HepG2 (cell line): ENCODE results near the gene BSG. TPM values are rescaled to one million over a fixed set of nuclear protein-coding genes. Genes with fewer than 3 reads are reported as not detected.

Experiments used
- ATAC-seq: fragments of 200-7000 bp; cut with Tn5 transposase; 3 replicates; pipeline ENCODE4 v1.9.1; 2020; ENCODE audit warnings: mild to moderate bottlenecking, moderate library complexity
- BruUV-seq: library from RNA; stranded (reverse); fragments of 400-500 nt; replicated peaks from 2 replicates; lab custom pipeline; 2021; lab: Mats Ljungman, UMichigan
- CTCF ChIA-PET: fragments of 300-600 bp; formaldehyde crosslinking; extraction: SDS; loops from one replicate; lab custom pipeline; 2021; ENCODE audit warnings: low total read pairs, inconsistent platforms, low intra/inter-chr PET ratio; lab: Yijun Ruan, JAX
- POLR2A ChIA-PET: fragments of 350-600 bp; sonication (Branson Sonifier 250); formaldehyde crosslinking; loops from one replicate; lab custom pipeline; 2020; ENCODE audit warnings: antibody characterized with exemption, inconsistent platforms; lab: Yijun Ruan, JAX
- DNase-seq: peaks from one replicate; pipeline ENCODE4 v3.0.0-alpha.2; 2015; ENCODE audit warnings: low spot score
- FAIRE-seq: peaks from 3 replicates; lab custom pipeline; 2011; peaks lifted over from hg19 to GRCh38; lab: Jason Lieb, UNC
- H2AFZ ChIP-seq: one replicate; pipeline ENCODE4 v1.6.1; 2011; ENCODE audit warnings: low read length, inconsistent platforms
- H3K27ac ChIP-seq: fragments of 300-600 bp; 3 replicates; pipeline ENCODE4 v1.8.0; 2011; ENCODE audit warnings: mixed run types, mild to moderate bottlenecking, mixed read lengths, low read length, inconsistent platforms; ENCODE audit not compliant: insufficient read depth; ENCODE audit errors: extremely low read length
- H3K27me3 ChIP-seq, 2 experiments: fragments of 200-600 bp in 1 of 2; 2 replicates in 1 of 2; 3 replicates in 1 of 2; pipeline versions ENCODE4 v1.6.0 to v1.8.0; 2011; ENCODE audit warnings: low read length in 2 of 2, mild to moderate bottlenecking in 2 of 2, moderate library complexity in 2 of 2, inconsistent platforms in 1 of 2; ENCODE audit not compliant: insufficient read depth in 2 of 2, control insufficient read depth in 1 of 2
- H3K36me3 ChIP-seq, 2 experiments: fragments of 200-600 bp in 1 of 2; replicated peaks in 1 of 2; 2 replicates in 1 of 2; 3 replicates in 1 of 2; pipeline versions ENCODE4 v1.5.1 to v1.8.0; 2011; ENCODE audit warnings: low read length in 2 of 2, inconsistent platforms in 1 of 2; ENCODE audit not compliant: insufficient read depth in 2 of 2, control insufficient read depth in 1 of 2
- H3K4me1 ChIP-seq: 2 replicates; pipeline ENCODE4 v1.5.1; 2012; ENCODE audit warnings: low read length, inconsistent platforms; ENCODE audit not compliant: insufficient read depth
- H3K4me2 ChIP-seq: 2 replicates; pipeline ENCODE4 v1.6.0; 2011; ENCODE audit warnings: low read depth, low read length, inconsistent platforms
- H3K4me3 ChIP-seq, 3 experiments: fragments of 200-600 bp in 1 of 3; sonication (generic), shearing (Covaris generic) in 1 of 3; replicated peaks in 1 of 3; 2 replicates each; pipeline ENCODE4 v1.5.1; 2011 to 2016; ENCODE audit warnings: low read length in 3 of 3, inconsistent platforms in 2 of 3, low read depth in 2 of 3, mild to moderate bottlenecking in 2 of 3, control low read depth in 1 of 3, mixed read lengths in 1 of 3; ENCODE audit not compliant: insufficient read depth in 1 of 3
- H3K79me2 ChIP-seq: one replicate; pipeline ENCODE4 v1.6.1; 2011; ENCODE audit warnings: low read length, inconsistent platforms; ENCODE audit not compliant: insufficient read depth
- H3K9ac ChIP-seq: 2 replicates; pipeline ENCODE4 v1.6.0; 2011; ENCODE audit warnings: mild to moderate bottlenecking, low read depth, low read length, inconsistent platforms; ENCODE audit not compliant: insufficient read depth
- H3K9me3 ChIP-seq: 2 replicates; pipeline ENCODE4 v1.5.1; 2012; ENCODE audit warnings: mild to moderate bottlenecking, low read length
- H4K20me1 ChIP-seq: 2 replicates; pipeline ENCODE4 v1.6.0; 2011; ENCODE audit warnings: inconsistent platforms, mild to moderate bottlenecking, low read length, moderate library complexity; ENCODE audit not compliant: insufficient read depth
- AKAP8 ChIP-seq: sonication (generic); formaldehyde crosslinking; IDR thresholded peaks from 2 replicates; pipeline ENCODE4 v1.5.1; 2020; ENCODE audit warnings: mild to moderate bottlenecking, missing genetic modification reagents
- CBFB ChIP-seq: sonication (generic); formaldehyde crosslinking; IDR thresholded peaks from 2 replicates; pipeline ENCODE4 v1.4.0; 2020; ENCODE audit warnings: missing genetic modification reagents
- GATA4 ChIP-seq: sonication (generic); IDR thresholded peaks from 2 replicates; pipeline ENCODE4 v1.6.1; 2016; ENCODE audit warnings: antibody characterized with exemption, low read depth, borderline replicate concordance
- PHF21A ChIP-seq: sonication (generic); formaldehyde crosslinking; IDR thresholded peaks from 2 replicates; pipeline ENCODE4 v1.5.0; 2020; ENCODE audit warnings: mild to moderate bottlenecking, missing genetic modification reagents
- PHF8 ChIP-seq: sonication (generic); formaldehyde crosslinking; IDR thresholded peaks from 2 replicates; pipeline ENCODE4 v1.5.0; 2020; ENCODE audit warnings: missing genetic modification reagents
- SAFB2 ChIP-seq: sonication (generic); formaldehyde crosslinking; IDR thresholded peaks from 2 replicates; pipeline ENCODE4 v1.5.1; 2020; ENCODE audit warnings: missing genetic modification reagents, low read depth, mild to moderate bottlenecking, borderline replicate concordance
- SIX4 ChIP-seq: sonication (generic); formaldehyde crosslinking; IDR thresholded peaks from 2 replicates; pipeline ENCODE4 v1.4.0; 2020; ENCODE audit warnings: missing genetic modification reagents
- ZNF446 ChIP-seq: sonication (generic); formaldehyde crosslinking; IDR thresholded peaks from 2 replicates; pipeline ENCODE4 v1.5.0; 2020; ENCODE audit warnings: mild to moderate bottlenecking, missing genetic modification reagents
- ZNF547 ChIP-seq: sonication (generic); formaldehyde crosslinking; IDR thresholded peaks from 2 replicates; pipeline ENCODE4 v1.5.1; 2020; ENCODE audit warnings: mild to moderate bottlenecking, missing genetic modification reagents
- ZNF572 ChIP-seq: sonication (generic); formaldehyde crosslinking; IDR thresholded peaks from 2 replicates; pipeline ENCODE4 v1.5.1; 2020; ENCODE audit warnings: mild to moderate bottlenecking, missing genetic modification reagents
- ZNF605 ChIP-seq: sonication (generic); formaldehyde crosslinking; IDR thresholded peaks from 2 replicates; pipeline ENCODE4 v1.8.0; 2022; ENCODE audit warnings: mild to moderate bottlenecking, missing genetic modification reagents
- WGBS: methylation state at CpG from one replicate; pipeline ENCODE4 v1.1.6; 2017; ENCODE audit warnings: low lambda C conversion rate; 5-methylcytosine and 5-hydroxymethylcytosine counted together
- in situ Hi-C: cut with HindIII; loops from 2 replicates; pipeline ENCODE4 v1.10.0; 2017; ENCODE audit warnings: low pct_unique_long_range_greater_than_20kb; ENCODE audit not compliant: extremely low pct_ligation_motif_present
- intact Hi-C: fragments of 100-400 bp; cut with micrococcal nuclease; formaldehyde crosslinking; loops from one replicate; pipeline ENCODE4 v1.10.0; 2022; ENCODE audit not compliant: unreplicated experiment
- polyA plus RNA-seq, 8 experiments: library from polyadenylated mRNA; depleted of rRNA in 3 of 8; stranded (reverse) in 7 of 8; unstranded in 1 of 8; fragments of >200 nt; fragmentation: Illumina TruSeq in 4 of 8; extraction: Trizol in 4 of 8; gene quantifications; 2 replicates each; pipeline versions ENCODE4 v1.2.1 to v1.2.3, GENCODE V29; 2011 to 2016; ENCODE audit warnings: low read depth in 4 of 8, missing spikeins in 1 of 8, mixed read lengths in 1 of 8; ENCODE audit not compliant: insufficient read depth in 1 of 8
- total RNA-seq, 5 experiments: library from RNA; depleted of rRNA; stranded (reverse); fragments of >200 nt; fragmentation: Illumina TruSeq; extraction: Trizol; gene quantifications; 2 replicates each; pipeline ENCODE4 v1.2.3, GENCODE V29; 2016; ENCODE audit warnings: low read depth in 1 of 5
- TF ChIP-seq, protein P1 (sequence below): sonication (generic); formaldehyde crosslinking; IDR thresholded peaks from 2 replicates; pipeline ENCODE4 v1.4.0; 2020; ENCODE audit warnings: mild to moderate bottlenecking, missing genetic modification reagents
- TF ChIP-seq, protein P2 (sequence below): sonication (generic); formaldehyde crosslinking; IDR thresholded peaks from 2 replicates; pipeline ENCODE4 v1.4.0; 2020; ENCODE audit warnings: mild to moderate bottlenecking, missing genetic modification reagents
- TF ChIP-seq, protein P3 (sequence below): IDR thresholded peaks from 2 replicates; pipeline ENCODE4 v1.6.1; 2016; ENCODE audit warnings: missing compliant biosample characterization, missing genetic modification reagents, borderline replicate concordance
- TF ChIP-seq, protein P4 (sequence below): sonication (generic); formaldehyde crosslinking; IDR thresholded peaks from 2 replicates; pipeline ENCODE4 v1.4.0; 2020; ENCODE audit warnings: missing genetic modification reagents

The BSG gene
- total and polyA plus RNA-seq, 2 of the 13 experiments (the other 11 are each of a cell fraction or from before 2014, with no cell fraction given) = 309 to 754 TPM

DNA sequence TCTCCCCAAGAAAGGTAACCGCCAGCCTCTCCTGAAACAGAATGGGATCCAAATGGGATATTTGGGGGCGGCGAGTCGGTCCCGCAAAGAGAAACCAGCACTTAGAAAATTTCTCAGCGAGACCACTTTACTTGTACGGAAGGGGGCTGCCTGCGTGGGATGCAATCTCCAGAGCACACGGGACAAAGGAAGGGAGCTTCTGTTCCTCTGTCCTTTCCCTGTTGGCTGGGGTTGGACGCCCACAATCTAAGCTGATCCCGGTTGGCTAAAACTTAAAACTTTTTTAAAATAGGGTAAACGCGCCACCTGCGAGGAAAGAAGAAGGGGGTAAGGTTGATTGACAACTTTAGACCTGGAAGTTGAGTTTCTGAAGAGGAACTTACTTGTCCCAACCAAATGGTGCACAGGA is 826 bp upstream of the BSG start:
- ATAC-seq = peak; percentile 15; the same call in 1 of the 3 replicates
- WGBS = under 1% methylated on average over 12 of the region's 14 CpGs
- Histone ChIP-seq H3K9ac (peak overlapping the region; percentile 70), H3K4me2 (peak overlapping the region; percentile 92), H4K20me1 (peaks cover 35% of the 10 kb centered on the region), H3K4me1 (peaks cover 31% of the 10 kb centered on the region), H3K9me3 (no peaks in the 10 kb centered on the region), H3K27ac (peak overlapping the region; percentile 95), H3K36me3 (peaks cover under 1 to 3% of the 10 kb centered on the region in 2 experiments; a peak in 2 of 5 replicates), H2AFZ (no peak overlapping the region), H3K27me3 (no peaks in the 10 kb centered on the region; a peak in 1 of 5 replicates), H3K79me2 (peaks cover 42% of the 10 kb centered on the region), H3K4me3 (peak overlapping the region; percentile 64 to 96 (median 80))
- intact Hi-C loops = loop anchor here (2.0 kb wide), 1 partner anchor 21 kb away; no protein-coding TSS in a partner anchor
- DNase-seq = peak; percentile 56
- ChIA-PET POLR2A (interaction anchor here (0.7 to 4.3 kb wide), 6 partner anchors 14 to 89 kb away, joined by 3 to 45 read pairs (median 10); partner anchors contain the start of genes CDC34 and POLRMT), CTCF (interaction anchor here (0.9 kb wide), 1 partner anchor 22 kb away, joined by 3 read pairs; no protein-coding TSS in a partner anchor)
- in situ Hi-C loops = no loop called here
- TSS peak; percentile 89 for BruUV-seq
- FAIRE-seq = no peak
- TF ChIP-seq, protein P1, sequence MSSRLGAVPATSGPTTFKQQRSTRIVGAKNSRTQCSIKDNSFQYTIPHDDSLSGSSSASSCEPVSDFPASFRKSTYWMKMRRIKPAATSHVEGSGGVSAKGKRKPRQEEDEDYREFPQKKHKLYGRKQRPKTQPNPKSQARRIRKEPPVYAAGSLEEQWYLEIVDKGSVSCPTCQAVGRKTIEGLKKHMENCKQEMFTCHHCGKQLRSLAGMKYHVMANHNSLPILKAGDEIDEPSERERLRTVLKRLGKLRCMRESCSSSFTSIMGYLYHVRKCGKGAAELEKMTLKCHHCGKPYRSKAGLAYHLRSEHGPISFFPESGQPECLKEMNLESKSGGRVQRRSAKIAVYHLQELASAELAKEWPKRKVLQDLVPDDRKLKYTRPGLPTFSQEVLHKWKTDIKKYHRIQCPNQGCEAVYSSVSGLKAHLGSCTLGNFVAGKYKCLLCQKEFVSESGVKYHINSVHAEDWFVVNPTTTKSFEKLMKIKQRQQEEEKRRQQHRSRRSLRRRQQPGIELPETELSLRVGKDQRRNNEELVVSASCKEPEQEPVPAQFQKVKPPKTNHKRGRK = no peak
- TF ChIP-seq ZNF572 (CRISPR knock-in tag) = 0 out of 2 replicates have a peak, but pooled peaks have one; percentile 1
- TF ChIP-seq ZNF446 (CRISPR knock-in tag) = no peak
- 0 out of 2 replicates have a peak, but pooled peaks have one; percentile 5 for TF ChIP-seq PHF8 (CRISPR knock-in tag)
- TF ChIP-seq, protein P2, sequence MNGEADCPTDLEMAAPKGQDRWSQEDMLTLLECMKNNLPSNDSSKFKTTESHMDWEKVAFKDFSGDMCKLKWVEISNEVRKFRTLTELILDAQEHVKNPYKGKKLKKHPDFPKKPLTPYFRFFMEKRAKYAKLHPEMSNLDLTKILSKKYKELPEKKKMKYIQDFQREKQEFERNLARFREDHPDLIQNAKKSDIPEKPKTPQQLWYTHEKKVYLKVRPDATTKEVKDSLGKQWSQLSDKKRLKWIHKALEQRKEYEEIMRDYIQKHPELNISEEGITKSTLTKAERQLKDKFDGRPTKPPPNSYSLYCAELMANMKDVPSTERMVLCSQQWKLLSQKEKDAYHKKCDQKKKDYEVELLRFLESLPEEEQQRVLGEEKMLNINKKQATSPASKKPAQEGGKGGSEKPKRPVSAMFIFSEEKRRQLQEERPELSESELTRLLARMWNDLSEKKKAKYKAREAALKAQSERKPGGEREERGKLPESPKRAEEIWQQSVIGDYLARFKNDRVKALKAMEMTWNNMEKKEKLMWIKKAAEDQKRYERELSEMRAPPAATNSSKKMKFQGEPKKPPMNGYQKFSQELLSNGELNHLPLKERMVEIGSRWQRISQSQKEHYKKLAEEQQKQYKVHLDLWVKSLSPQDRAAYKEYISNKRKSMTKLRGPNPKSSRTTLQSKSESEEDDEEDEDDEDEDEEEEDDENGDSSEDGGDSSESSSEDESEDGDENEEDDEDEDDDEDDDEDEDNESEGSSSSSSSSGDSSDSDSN (CRISPR knock-in tag) = peak; percentile 4; the same call in 1 of the 2 replicates
- TF ChIP-seq PHF21A (CRISPR knock-in tag) = 0 out of 2 replicates have a peak, but pooled peaks have one; percentile 0
- TF ChIP-seq ZNF547 (CRISPR knock-in tag) = no peak
- TF ChIP-seq AKAP8 (CRISPR knock-in tag) = no peak
- TF ChIP-seq, protein P3, sequence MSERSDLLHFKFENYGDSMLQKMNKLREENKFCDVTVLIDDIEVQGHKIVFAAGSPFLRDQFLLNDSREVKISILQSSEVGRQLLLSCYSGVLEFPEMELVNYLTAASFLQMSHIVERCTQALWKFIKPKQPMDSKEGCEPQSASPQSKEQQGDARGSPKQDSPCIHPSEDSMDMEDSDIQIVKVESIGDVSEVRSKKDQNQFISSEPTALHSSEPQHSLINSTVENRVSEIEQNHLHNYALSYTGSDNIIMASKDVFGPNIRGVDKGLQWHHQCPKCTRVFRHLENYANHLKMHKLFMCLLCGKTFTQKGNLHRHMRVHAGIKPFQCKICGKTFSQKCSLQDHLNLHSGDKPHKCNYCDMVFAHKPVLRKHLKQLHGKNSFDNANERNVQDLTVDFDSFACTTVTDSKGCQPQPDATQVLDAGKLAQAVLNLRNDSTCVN (CRISPR knock-in tag) = no peak
- TF ChIP-seq GATA4 = no peak
- TF ChIP-seq CBFB (CRISPR knock-in tag) = no peak
- no peak for TF ChIP-seq ZNF605 (CRISPR knock-in tag)
- TF ChIP-seq, protein P4, sequence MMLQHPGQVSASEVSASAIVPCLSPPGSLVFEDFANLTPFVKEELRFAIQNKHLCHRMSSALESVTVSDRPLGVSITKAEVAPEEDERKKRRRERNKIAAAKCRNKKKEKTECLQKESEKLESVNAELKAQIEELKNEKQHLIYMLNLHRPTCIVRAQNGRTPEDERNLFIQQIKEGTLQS (CRISPR knock-in tag) = no peak
- TF ChIP-seq SAFB2 = no peak
- TF ChIP-seq SIX4 (CRISPR knock-in tag) = no peak
